GM12872 (cell line): ENCODE results near the gene BICC1.
A peak's percentile ranks its signal among the peaks of the same experiment; 100 is the strongest.

Experiments
- CTCF ChIP-seq: IDR thresholded peaks from 3 replicates; pipeline ENCODE4 v1.5.1; 2011; ENCODE audit warnings: low read depth, mild to moderate bottlenecking, low read length, moderate library complexity; ENCODE audit not compliant: insufficient read depth

The BICC1 gene

DNA sequence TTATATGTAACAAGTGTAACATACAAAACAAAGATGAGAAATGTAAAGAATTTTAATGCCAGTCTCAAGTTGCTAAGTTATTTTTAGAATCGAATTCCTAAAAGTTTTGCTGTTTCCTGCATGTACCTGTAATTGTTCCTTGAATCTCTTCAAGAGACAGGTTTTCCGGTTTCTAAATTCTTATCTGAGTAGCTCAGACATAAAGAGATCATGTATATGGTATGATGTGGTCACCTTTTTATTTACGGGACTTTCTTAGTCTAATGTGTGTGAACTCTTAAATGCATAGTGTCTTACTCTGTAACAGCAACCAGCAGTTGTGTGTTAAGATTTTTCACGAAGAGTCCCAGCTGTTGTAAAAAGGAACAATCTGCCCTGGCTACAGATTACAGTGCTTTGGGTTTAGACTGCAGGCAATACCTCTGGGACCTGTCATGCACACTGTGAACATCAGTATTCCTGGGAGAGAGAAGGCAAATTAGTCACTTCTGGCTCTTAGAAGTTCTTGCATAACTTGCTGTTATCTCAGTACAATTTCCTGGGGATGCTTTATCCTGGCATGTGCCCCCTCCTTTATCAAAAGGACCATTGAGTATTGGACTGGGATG lies 263.4 kb downstream of the BICC1 start:
- TF ChIP-seq CTCF: no peak

- no peak for TF ChIP-seq CTCF
Observed at GRCh38 chr10:58776568-58777318, 264.1 kb downstream of the BICC1 start.

DNA sequence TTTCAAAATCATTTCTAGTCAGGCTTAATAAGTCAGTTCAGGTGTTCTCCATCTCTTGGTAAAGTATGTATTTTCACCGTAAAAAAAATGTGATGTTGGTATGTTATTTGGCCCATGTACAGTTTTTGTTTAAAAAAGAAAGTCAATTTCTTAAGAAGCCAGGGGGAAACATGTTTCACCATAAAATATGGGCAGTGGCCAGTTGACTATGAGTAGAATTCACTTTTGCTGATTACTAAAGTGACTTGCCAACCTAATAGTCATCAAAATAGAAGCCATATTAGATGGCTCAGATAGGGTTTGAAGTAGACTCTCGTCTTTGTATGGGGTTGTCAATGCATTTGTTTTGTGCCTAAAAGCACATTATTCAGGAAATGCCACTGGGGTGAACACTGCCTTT lies 266.3 kb downstream of the BICC1 start:
- TF ChIP-seq CTCF: no peak

DNA sequence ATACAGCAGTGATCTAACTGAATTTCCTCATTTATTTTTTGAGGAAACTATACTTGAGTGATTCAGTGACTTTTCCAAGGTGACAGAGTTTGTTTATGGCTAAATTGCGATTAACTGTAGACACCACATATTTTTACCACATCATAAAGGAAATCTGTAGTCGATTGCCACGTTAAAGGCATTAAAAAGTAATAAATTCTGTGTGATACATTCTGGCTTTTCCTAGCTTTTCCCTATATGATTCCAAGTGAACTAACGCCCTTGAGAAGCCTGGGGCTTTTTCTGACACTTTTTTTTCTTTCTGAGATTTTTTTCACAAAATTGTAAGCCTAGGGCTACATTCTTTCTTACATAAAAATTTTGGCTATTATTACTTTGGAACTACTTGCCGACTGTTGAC lies 266.9 kb downstream of the BICC1 start:
- no peak for TF ChIP-seq CTCF

- TF ChIP-seq CTCF: no peak
Observed at GRCh38 chr10:58780476-58780875, 267.8 kb downstream of the BICC1 start.

DNA sequence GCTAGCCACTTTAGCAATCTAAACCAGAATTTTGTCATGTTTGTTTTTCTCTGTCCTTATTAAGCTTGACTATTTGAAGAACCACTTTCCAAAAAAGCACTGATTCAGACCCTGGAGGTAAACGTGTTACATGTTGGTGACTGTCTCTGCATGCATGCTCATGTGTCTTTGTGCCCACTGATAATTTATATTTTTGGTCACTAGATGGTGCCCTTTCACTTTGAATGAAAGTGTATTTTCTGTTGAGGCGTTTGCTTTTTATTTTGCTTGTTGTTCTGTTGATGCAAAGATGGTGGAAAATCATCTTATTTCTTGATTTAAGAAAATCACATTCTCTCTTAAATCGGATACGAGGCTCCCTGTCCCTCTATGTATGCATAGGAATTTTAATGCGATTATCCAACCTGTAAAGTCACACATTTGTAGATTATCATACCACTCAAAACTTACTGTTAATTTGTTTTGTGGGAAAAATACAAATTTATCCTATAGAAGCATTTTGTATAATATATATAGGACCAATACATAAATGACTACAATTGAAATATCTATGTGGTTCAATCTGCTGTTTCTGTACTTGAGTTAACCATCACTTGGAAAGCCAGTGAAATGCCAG lies 269.3 kb downstream of the BICC1 start:
- peak; percentile 55 for TF ChIP-seq CTCF
